K562 (cell line): ENCODE data around the gene PTGIS. TPM values are rescaled to one million over a fixed set of nuclear protein-coding genes. Genes with fewer than 3 reads are reported as not detected.

Experiments
- ATAC-seq: fragments of 200-7000 bp; cut with Tn5 transposase; 3 replicates; pipeline ENCODE4 v1.9.1; 2020; ENCODE audit warnings: moderate library complexity
- BruUV-seq: library from RNA; stranded (reverse); fragments of 400-500 nt; replicated peaks from 2 replicates; lab custom pipeline; 2021; lab: Mats Ljungman, UMichigan
- CTCF ChIA-PET: fragments of 300-600 bp; formaldehyde crosslinking; extraction: SDS; loops from one replicate; lab custom pipeline; 2021; ENCODE audit warnings: low intra/inter-chr PET ratio; lab: Yijun Ruan, JAX
- POLR2A ChIA-PET: fragments of 300-600, 350-650 bp; sonication (Branson Sonifier 250); formaldehyde crosslinking; extraction: SDS; loops from one replicate; lab custom pipeline; 2021; ENCODE audit warnings: antibody characterized with exemption, inconsistent platforms; lab: Yijun Ruan, JAX
- DNase-seq, 4 experiments: peaks; one replicate each; pipeline versions ENCODE4 v3.0.0 to v3.0.0-alpha.2; 2011 to 2018; ENCODE audit warnings: low spot score in 3 of 4, mixed read lengths in 3 of 4; ENCODE audit errors: extremely low read depth in 1 of 4
- FAIRE-seq: peaks from 2 replicates; lab custom pipeline; 2011; peaks lifted over from hg19 to GRCh38; lab: Jason Lieb, UNC
- H2AFZ ChIP-seq: 2 replicates; pipeline ENCODE4 v1.6.0; 2011; ENCODE audit warnings: low read depth, low read length, control low read depth, inconsistent platforms
- H3K27ac ChIP-seq: fragments of 200-600 bp; 3 replicates; pipeline ENCODE4 v1.8.0; 2011; ENCODE audit warnings: low read depth, mild to moderate bottlenecking, control low read depth, inconsistent platforms, low read length, moderate library complexity, mixed read lengths; ENCODE audit errors: extremely low read depth
- H3K27me3 ChIP-seq, 2 experiments: fragments of 300-600 bp in 1 of 2; 2 replicates in 1 of 2; 3 replicates in 1 of 2; pipeline versions ENCODE4 v1.6.0 to v1.8.0; 2011; ENCODE audit warnings: inconsistent platforms in 2 of 2, low read length in 2 of 2, mild to moderate bottlenecking in 1 of 2, mixed read lengths in 1 of 2, moderate library complexity in 1 of 2; ENCODE audit not compliant: control insufficient read depth in 2 of 2, insufficient read depth in 2 of 2
- H3K36me3 ChIP-seq: fragments of 300-600 bp; 3 replicates; pipeline ENCODE4 v1.8.0; 2011; ENCODE audit warnings: mild to moderate bottlenecking, low read length, inconsistent platforms; ENCODE audit not compliant: control insufficient read depth, insufficient read depth
- H3K4me1 ChIP-seq, 2 experiments: fragments of 200-600 bp in 1 of 2; replicated peaks in 1 of 2; 2 replicates in 1 of 2; 3 replicates in 1 of 2; pipeline versions ENCODE4 v1.5.1 to v1.8.0; 2011; ENCODE audit warnings: inconsistent platforms in 2 of 2, low read length in 2 of 2, mild to moderate bottlenecking in 1 of 2, mixed read lengths in 1 of 2, moderate library complexity in 1 of 2; ENCODE audit not compliant: control insufficient read depth in 2 of 2, insufficient read depth in 2 of 2
- H3K4me2 ChIP-seq: 2 replicates; pipeline ENCODE4 v1.6.1; 2011; ENCODE audit warnings: low read length, control low read depth, inconsistent platforms, mixed read lengths; ENCODE audit not compliant: insufficient read depth
- H3K4me3 ChIP-seq: fragments of 200-600 bp; sonication (generic), shearing (Covaris generic); 2 replicates; pipeline ENCODE4 v1.5.1; 2016; ENCODE audit warnings: control low read depth, inconsistent platforms
- H3K79me2 ChIP-seq: fragments of 200-600 bp; 3 replicates; pipeline ENCODE4 v1.8.0; 2011; ENCODE audit warnings: low read length, inconsistent platforms; ENCODE audit not compliant: control insufficient read depth, insufficient read depth
- H3K9ac ChIP-seq, 2 experiments: 2 replicates each; pipeline versions ENCODE4 v1.6.0 to v1.6.1; 2011; ENCODE audit warnings: low read depth in 2 of 2, low read length in 2 of 2, control low read depth in 1 of 2, inconsistent platforms in 1 of 2, mild to moderate bottlenecking in 1 of 2, mixed read lengths in 1 of 2; ENCODE audit not compliant: insufficient read depth in 1 of 2
- H3K9me1 ChIP-seq: one replicate; pipeline ENCODE4 v1.6.0; 2011; ENCODE audit warnings: inconsistent platforms, mild to moderate bottlenecking, low read length, moderate library complexity; ENCODE audit not compliant: control insufficient read depth, insufficient read depth
- H3K9me3 ChIP-seq: replicated peaks from 2 replicates; pipeline ENCODE4 v1.5.1; 2011; ENCODE audit warnings: low read depth, low read length, inconsistent platforms; ENCODE audit not compliant: control insufficient read depth, insufficient read depth
- H4K20me1 ChIP-seq: replicated peaks from 2 replicates; pipeline ENCODE4 v1.6.1; 2011; ENCODE audit warnings: low read length, inconsistent platforms, mixed read lengths; ENCODE audit not compliant: control insufficient read depth, insufficient read depth
- ERF ChIP-seq: fragments of 450-650 bp; formaldehyde crosslinking; IDR thresholded peaks from 2 replicates; pipeline ENCODE4 v1.4.0; 2020; ENCODE audit warnings: mild to moderate bottlenecking, mixed read lengths
- FOXJ3 ChIP-seq: sonication (generic); formaldehyde crosslinking; IDR thresholded peaks from 2 replicates; pipeline ENCODE4 v1.4.0; 2020; ENCODE audit warnings: mild to moderate bottlenecking, missing genetic modification reagents
- GABPB1 ChIP-seq: sonication (generic); formaldehyde crosslinking; IDR thresholded peaks from 2 replicates; pipeline ENCODE4 v1.8.0; 2022; ENCODE audit warnings: mild to moderate bottlenecking, missing genetic modification reagents
- HDAC6 ChIP-seq: IDR thresholded peaks from 2 replicates; pipeline ENCODE4 v1.6.1; 2012; ENCODE audit warnings: low read depth, mild to moderate bottlenecking, control low read depth, inconsistent platforms, low read length, moderate library complexity
- MXI1 ChIP-seq: IDR thresholded peaks from 2 replicates; pipeline ENCODE4 v1.6.1; 2011; ENCODE audit warnings: low read depth, mild to moderate bottlenecking, improper control_type of control experiment, low read length
- NELFE ChIP-seq: IDR thresholded peaks from 2 replicates; pipeline ENCODE4 v1.6.1; 2011; ENCODE audit warnings: mild to moderate bottlenecking; ENCODE audit not compliant: insufficient read depth, insufficient read length
- RFX5 ChIP-seq: IDR thresholded peaks from 2 replicates; pipeline ENCODE4 v1.6.1; 2011; ENCODE audit warnings: low read depth, mild to moderate bottlenecking, improper control_type of control experiment, low read length
- ZFP91 ChIP-seq: sonication (generic); formaldehyde crosslinking; IDR thresholded peaks from 2 replicates; pipeline ENCODE4 v1.8.0; 2022; ENCODE audit warnings: mild to moderate bottlenecking, missing genetic modification reagents
- ZNF24 ChIP-seq: fragments of 450-650 bp; IDR thresholded peaks from 2 replicates; pipeline ENCODE4 v1.6.1; 2016
- WGBS: fragments of 100-300 bp; shearing (Covaris generic); methylation state at CpG from one replicate; pipeline ENCODE4 v1.1.6; 2016; ENCODE audit warnings: low coverage, mixed read lengths; ENCODE audit not compliant: insufficient coverage; ENCODE audit errors: missing lambda C conversion rate; 5-methylcytosine and 5-hydroxymethylcytosine counted together
- in situ Hi-C: fragments of 300-500 bp; cut with MboI; formaldehyde crosslinking; loops from 4 replicates; pipeline ENCODE4 v1.15.0; 2018; ENCODE audit warnings: inconsistent platforms, mixed read lengths
- intact Hi-C: fragments of 100-400 bp; cut with micrococcal nuclease; formaldehyde crosslinking; loops from 2 replicates; pipeline ENCODE4 v1.14.2; 2022
- polyA plus RNA-seq, 8 experiments: library from polyadenylated mRNA; depleted of rRNA in 4 of 8; stranded (reverse) in 5 of 8; unstranded in 3 of 8; fragments of >200 nt; fragmentation: Nextera tagmentation in 2 of 8; fragmentation: Illumina TruSeq in 1 of 8; extraction: Ambion mirVana in 2 of 8; extraction: Trizol in 1 of 8; gene quantifications; 2 replicates each; pipeline versions ENCODE4 v1.2.1 to v1.2.3, GENCODE V29; 2011 to 2014; ENCODE audit warnings: inconsistent platforms in 1 of 8, missing spikeins in 1 of 8
- total RNA-seq, 7 experiments: library from RNA; depleted of rRNA in 6 of 7; stranded (reverse); fragments of >200 nt in 6 of 7; fragmentation: Illumina TruSeq in 2 of 7; extraction: Trizol in 2 of 7; gene quantifications; 2 replicates each; pipeline versions ENCODE4 v1.2.1 to v1.2.3, GENCODE V29; 2011 to 2021; ENCODE audit warnings: low replicate concordance in 1 of 7

PTGIS gene
- total and polyA plus RNA-seq, 9 of the 15 experiments (the other 6 are each of a cell fraction or from before 2014, with no cell fraction given), result not detected

GRCh38 chr20:49529470-49529869 is 38.5 kb downstream of the PTGIS start:
- Histone ChIP-seq H3K9me3 (no peaks in the 10 kb centered on the region), H3K4me2 (no peak overlapping the region), H4K20me1 (no peaks in the 10 kb centered on the region), H3K27me3 (peaks cover 12 to 20% of the 10 kb centered on the region in 2 experiments; a peak in 3 of 5 replicates), H3K9me1 (no peaks in the 10 kb centered on the region), H3K4me1 (no peaks in the 10 kb centered on the region), H3K36me3 (no peaks in the 10 kb centered on the region), H3K9ac (no peak overlapping the region), H3K27ac (no peak overlapping the region), H3K79me2 (no peaks in the 10 kb centered on the region), H3K4me3 (no peak overlapping the region), H2AFZ (no peak overlapping the region)
- FAIRE-seq (no peak), DNase-seq (no peak), ATAC-seq (no peak)
- BruUV-seq, result no TSS peak
- no peak for TF ChIP-seq MXI1
- TF ChIP-seq HDAC6, result no peak
- no peak for TF ChIP-seq ERF (CRISPR knock-in tag)
- ChIA-PET CTCF (interaction anchor here (0.6 to 1.1 kb wide), 2 partner anchors 196 to 359 kb away, joined by 3 read pairs; no protein-coding TSS in a partner anchor), POLR2A (interaction anchor here (0.6 kb wide), 1 partner anchor 386 kb away, joined by 3 read pairs; the partner anchor contains the start of gene SPATA2)
- intact Hi-C loops (no loop called here), in situ Hi-C loops (no loop called here)
- 0% methylated on average over 5 of the region's 5 CpGs for WGBS

- FAIRE-seq (no peak), DNase-seq (no peak), ATAC-seq (no peak)
- Histone ChIP-seq H3K9me3 (no peaks in the 10 kb centered on the region), H3K4me2 (no peak overlapping the region), H4K20me1 (no peaks in the 10 kb centered on the region), H3K9me1 (no peaks in the 10 kb centered on the region), H2AFZ (no peak overlapping the region), H3K36me3 (no peaks in the 10 kb centered on the region), H3K4me3 (no peak overlapping the region), H3K79me2 (no peaks in the 10 kb centered on the region), H3K9ac (no peak overlapping the region), H3K27me3 (peaks cover 12 to 22% of the 10 kb centered on the region in 2 experiments; a peak in 3 of 5 replicates), H3K4me1 (no peaks in the 10 kb centered on the region), H3K27ac (no peak overlapping the region)
- intact Hi-C loops, result no loop called here
- ChIA-PET POLR2A (no interaction called here), CTCF (no interaction called here)
- BruUV-seq, result no TSS peak
- in situ Hi-C loops, result no loop called here
- 0% methylated on average over 2 of the region's 2 CpGs for WGBS
- TF ChIP-seq GABPB1 (CRISPR knock-in tag) (no peak), FOXJ3 (no peak), NELFE (no peak), RFX5 (no peak), ZNF24 (no peak), ZFP91 (CRISPR knock-in tag) (no peak)
Measured at GRCh38 chr20:49526568-49526967, 41.4 kb downstream of the PTGIS start.
